Uterus (tissue), 2 donors: ENCODE data around the gene AUTS2.

Source experiments
- POLR2A ChIP-seq, 2 donors: fragments of 450-650 bp; IDR thresholded peaks; one replicate each; pipeline ENCODE4 v1.6.1; 2016; ENCODE audit warnings: antibody characterized with exemption in 2 of 2, mild to moderate bottlenecking in 1 of 2, moderate library complexity in 1 of 2
- TF ChIP-seq, protein P1 (sequence below), 4 experiments: fragments of 200-600 bp in 2 of 4; fragments of 450-650 bp in 2 of 4; sonication (generic) in 2 of 4; IDR thresholded peaks; one replicate each; pipeline ENCODE4 v1.5.1; 2016 to 2019; ENCODE audit warnings: antibody characterized with exemption in 4 of 4, mild to moderate bottlenecking in 2 of 4, moderate library complexity in 1 of 4

GRCh38 chr7:70594170-70594569, 995.9 kb downstream of the AUTS2 start:
- TF ChIP-seq, protein P1, sequence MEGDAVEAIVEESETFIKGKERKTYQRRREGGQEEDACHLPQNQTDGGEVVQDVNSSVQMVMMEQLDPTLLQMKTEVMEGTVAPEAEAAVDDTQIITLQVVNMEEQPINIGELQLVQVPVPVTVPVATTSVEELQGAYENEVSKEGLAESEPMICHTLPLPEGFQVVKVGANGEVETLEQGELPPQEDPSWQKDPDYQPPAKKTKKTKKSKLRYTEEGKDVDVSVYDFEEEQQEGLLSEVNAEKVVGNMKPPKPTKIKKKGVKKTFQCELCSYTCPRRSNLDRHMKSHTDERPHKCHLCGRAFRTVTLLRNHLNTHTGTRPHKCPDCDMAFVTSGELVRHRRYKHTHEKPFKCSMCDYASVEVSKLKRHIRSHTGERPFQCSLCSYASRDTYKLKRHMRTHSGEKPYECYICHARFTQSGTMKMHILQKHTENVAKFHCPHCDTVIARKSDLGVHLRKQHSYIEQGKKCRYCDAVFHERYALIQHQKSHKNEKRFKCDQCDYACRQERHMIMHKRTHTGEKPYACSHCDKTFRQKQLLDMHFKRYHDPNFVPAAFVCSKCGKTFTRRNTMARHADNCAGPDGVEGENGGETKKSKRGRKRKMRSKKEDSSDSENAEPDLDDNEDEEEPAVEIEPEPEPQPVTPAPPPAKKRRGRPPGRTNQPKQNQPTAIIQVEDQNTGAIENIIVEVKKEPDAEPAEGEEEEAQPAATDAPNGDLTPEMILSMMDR (IDR thresholded peaks at IDR 0.05), result no peak
- TF ChIP-seq POLR2A (IDR thresholded peaks at IDR 0.05), result no peak
